Measurements from ENCODE around the gene KRT80.

Gene KRT80

DNA sequence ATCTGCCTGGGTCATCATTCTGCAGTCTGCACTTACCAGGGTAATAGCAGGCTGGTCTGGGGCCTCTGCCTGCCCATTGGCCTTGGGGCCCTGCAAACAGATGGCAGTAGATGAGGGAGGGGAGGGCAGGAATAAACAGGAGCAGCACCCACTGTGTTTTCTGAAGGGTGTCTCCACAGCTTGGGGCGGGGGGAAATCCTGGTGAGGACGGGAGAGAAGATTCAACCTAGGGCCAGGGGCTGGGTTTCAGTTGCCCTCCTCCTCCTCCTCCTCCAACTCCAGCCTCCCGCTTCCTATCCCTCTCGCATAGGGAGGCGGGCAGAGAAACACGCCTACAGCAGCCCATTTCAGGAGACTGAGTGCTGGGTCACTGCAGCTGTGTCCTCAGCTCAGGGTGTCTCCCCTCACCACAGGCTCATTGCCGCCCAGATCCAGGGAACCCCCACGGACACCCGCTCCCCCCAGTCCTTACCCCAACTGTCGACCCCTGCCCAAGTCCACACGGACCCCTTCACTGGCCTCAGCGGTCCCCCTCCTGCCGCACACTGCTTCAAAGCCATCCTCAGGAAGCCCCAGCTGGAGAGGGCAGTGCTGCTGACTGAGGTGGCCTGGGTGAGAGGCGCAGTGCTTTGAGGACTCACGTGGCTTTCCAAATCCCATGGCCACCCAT, 9.1 kb upstream of the KRT80 start:
- DNase-seq (ENCODE audit: insufficient read length, low spot score) (no peak), FAIRE-seq (no peak)

DNA sequence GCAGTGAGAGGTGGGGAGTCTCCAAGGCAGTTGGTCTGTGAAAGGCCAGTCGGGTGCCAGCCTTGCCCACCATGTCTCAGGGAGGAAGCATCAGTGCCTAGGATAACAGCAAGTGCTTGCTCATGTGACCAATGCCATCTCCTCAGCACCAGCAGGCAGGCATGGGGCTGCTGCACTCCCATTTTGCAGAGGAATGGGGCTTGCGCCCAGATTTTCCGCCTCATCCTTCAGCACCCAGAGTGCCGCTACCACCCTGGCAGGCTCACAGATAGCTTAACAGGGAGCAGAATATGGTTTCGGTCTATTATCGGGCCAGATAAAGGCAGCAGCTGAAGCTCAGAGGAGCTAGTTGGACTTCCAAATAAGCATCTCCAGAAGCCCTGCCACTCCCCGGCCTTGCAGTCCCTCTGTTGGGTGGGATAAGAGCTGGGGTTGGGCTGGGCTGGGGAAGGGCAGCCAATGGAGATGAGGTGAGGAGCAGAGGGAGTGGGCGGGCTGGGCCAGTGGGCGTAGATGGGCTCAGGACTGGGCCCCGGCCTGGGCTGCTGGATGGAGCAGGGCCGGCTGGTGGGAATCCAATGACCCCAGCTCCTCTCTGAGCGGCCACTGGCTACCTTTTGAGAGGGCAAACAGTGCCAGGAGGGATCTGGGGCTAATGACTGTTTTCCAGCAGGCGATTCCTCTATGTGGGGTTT, 8.4 kb upstream of the KRT80 start:
- no peak for FAIRE-seq
- no peak for DNase-seq (ENCODE audit: insufficient read length, low spot score)

DNA sequence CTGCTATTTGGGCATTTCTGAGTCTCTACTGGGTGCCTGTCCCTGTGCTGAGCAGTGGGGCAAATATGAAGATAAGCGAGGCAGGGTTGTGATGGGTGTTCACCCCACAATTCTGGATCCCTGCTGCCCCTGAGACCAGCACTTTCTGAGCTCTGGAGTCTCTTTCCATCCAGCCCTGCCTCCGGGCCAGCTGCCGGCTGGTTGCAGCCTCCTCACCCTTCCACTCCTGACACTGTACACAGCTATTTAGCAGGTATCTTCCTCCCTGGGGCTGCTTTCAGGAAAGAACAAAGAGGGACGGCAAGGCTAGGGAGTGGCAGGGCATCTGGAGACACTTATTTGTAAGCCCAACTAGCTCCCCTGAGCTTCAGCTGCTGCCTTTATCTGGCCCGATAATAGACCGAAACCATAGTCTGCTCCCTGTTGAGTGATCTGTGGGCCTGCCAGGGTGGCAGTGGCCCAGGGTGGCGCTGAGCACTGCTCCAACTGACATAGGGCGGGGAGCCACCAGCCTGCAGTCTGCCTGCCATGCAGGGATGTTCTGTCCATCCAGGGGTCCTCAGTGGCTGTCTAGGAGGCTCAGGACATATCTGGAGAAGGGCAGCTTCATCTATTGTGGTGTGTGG, 7.6 kb upstream of the KRT80 start:
- FAIRE-seq: no peak

DNA sequence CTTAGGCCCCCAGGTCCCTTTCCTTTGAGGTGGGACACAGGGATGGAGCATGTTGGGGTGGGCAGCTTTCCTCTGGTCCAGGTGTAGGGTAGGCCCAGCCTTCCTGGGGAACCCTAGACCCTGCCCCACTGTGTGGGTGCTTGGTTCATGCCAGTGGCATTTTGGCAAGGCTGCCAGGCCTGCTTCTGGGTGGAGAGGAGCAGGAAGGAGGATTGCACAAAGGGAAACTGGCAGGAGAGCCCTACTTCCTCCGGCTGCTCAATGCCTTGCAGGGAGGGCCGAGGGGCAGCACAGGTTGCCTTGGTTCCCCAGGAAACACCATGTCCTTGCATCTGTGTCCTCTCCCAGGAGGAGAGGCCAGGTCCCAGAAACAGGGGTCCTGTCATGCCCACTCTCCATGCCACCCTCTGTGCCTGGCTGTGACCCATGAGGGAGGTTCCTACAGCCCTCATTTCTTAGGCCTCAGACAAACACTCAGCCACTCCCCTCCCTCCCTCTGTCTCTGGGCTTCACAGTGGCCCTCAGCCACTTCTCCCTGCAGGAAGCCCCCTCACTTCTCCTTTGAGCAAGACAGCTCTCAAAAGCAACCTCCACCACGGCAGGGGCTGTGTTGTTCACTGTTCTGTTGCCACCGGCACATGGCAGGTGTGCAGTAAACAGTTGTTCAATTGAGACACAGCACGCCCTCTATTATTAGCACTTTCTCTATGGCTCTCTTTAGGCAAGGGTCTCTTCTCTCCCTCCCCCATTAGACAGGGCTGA, 6.8 kb upstream of the KRT80 start:
- FAIRE-seq: no peak
- DNase-seq (ENCODE audit: insufficient read length, low spot score): no peak

More for the DNA sequence above, 7.6 kb upstream of the KRT80 start:
- no peak for DNase-seq (ENCODE audit: insufficient read length, low spot score)

DNA sequence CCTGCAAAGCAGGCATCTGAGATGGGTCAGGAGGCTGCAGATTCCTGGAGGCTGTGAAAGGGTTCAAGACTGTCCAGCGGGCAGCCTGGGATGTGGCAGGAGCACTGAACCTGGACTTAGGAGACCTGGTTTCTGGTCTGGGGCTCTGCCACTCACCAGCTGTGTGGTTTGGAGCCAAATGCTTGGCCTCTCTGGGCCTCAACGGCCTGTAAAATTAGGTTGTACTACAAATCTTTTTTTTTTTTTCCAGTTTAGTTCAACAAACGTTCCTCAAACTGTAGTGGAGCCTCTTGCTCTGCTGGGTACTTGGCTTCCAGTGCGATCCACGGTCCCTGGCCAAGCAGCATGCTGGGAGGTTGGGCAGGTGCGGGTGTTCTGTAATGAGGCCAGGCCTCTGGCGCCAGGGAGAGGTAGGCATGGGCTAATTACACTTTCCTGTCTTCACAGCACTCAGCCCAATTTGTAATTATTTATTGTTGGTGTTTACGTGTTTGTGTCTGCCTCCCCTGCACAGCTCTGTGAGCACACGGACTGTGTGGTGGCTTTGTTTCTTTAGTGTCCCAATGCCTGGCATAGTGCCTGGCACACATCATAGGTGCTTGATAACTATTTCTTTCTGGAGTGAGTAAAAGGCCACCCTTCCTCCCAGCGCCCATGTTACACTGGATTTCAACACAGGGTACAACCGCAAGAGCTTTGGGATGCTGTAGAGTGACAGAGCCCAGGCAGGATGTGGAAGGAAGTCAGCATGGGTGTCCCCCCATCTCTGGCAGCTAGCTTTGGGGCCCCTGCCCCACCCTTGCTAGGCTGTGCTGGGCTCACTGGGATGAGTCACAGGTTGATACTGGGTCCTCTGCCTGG, 5.8 kb upstream of the KRT80 start:
- FAIRE-seq: no peak
- no peak for DNase-seq (ENCODE audit: insufficient read length, low spot score)

DNA sequence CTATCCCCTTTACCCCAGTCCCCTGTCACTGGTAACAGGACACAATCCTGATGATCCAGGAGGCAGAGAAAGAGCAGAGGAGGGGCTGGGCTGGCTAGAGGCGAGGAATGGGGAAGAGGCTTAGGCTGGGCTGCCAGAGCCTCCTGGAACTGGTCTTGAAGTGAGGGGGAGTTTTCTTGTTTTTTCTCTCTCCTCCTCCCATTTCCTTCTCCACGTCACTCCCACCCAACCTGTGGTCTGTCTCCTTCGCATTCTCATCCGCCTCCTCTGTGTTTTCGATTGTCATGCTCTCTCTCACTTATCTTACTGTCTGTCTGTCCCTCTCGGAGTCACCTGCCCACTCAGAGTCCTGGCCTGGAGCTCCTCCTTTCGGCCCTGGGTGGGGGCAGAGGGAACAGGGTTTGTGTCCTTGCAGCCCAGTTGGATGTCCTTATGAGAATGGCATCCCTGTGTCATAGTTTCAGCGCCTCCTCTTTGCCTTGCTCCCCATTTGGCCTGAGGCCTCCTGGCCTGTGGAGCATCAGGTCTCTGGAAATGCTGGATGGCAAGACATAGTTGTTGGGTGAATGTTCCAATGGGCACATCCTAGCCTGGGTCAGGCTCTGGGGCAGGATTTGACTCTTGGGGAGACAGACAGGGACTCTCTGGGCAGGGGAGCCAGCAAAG, 3.4 kb upstream of the KRT80 start:
- FAIRE-seq: peak; percentile 95
- peak; percentile 54 for DNase-seq (ENCODE audit: insufficient read length, low spot score)

DNA sequence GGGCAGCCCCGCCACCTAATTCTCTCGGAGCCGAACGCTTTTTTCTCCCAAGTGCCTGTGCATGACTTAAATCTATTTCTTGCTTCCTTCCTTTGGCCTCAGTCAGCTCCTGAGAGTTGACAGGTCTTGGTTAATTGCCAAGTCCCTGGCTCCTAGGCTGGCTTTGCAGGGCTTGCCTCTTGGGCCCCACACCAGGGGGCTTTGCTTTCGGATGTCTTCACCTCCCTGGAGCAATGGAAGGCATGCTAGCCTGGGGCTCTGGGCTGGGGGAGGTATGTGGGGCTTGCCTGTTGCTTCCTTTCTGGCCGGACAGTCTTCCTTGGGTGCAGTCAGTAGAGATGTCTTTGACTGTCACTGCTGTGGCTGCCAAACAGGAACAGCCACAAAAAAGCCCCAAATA, 2.2 kb upstream of the KRT80 start:
- DNase-seq (ENCODE audit: insufficient read length, low spot score) (peak; percentile 45), FAIRE-seq (no peak)

DNA sequence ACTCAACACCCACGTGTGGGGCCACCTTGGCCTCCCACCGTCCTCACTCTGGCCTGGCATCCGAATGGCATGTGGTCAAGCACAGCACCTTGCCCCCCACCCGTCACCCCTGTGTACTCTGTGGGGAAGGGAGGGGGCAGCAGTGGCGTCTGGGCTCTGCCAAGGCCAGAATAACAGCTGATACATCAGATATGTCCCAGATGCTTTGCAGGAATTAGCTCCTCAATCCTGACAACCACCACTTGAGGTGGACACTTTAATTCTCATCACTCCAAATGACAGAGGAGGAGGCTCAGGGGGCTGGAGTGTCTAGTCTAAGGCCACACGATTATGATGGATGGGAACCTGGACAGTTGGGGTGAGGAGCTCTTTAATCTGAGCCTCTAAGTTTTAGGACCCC, 1.7 kb upstream of the KRT80 start:
- FAIRE-seq: peak; percentile 42
- no peak for DNase-seq (ENCODE audit: insufficient read length, low spot score)

DNA sequence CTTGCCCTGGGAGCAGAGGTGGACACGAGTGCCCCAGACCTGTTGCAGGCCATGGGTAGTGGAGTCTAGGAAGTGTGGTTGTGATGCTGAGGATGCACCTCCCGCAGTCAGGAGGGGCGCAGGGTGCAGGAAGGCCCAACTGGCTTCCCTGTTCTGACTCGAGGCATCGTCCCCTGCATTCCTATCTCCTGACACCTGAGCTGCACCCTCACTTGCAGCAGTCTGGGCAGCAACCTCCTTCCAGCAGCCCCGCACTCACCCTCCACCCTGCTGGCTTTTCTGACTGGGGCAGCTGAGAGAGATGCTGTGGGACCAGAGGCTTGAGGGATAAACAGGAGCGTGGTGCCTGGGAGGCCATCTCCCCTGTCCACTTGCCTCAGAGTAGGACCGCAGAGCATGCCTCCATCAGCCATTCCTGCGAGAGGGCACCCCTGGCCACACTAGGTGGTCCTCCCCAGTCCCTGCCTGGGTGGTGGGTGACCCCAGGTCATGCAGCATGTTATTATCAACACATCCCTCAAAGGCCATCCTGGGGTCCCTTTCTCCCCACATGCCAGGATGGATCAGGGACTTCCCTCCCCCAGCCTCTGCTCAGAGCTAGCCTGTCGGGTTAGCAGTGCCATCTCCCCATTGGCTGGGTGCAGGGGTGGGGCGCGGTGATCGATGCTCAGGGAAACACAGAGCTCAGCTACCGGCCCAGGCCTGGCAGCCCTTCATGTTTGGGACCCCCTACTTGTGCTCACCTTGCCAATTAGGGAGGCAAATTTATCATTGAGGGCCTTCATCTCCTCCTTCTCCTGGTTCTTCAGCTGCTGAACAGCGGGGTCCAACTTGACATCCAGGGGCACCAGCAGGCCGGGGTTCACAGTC, 719 bp downstream of the KRT80 start:
- DNase-seq (ENCODE audit: insufficient read length, low spot score) (no peak), FAIRE-seq (peak; percentile 36)

DNA sequence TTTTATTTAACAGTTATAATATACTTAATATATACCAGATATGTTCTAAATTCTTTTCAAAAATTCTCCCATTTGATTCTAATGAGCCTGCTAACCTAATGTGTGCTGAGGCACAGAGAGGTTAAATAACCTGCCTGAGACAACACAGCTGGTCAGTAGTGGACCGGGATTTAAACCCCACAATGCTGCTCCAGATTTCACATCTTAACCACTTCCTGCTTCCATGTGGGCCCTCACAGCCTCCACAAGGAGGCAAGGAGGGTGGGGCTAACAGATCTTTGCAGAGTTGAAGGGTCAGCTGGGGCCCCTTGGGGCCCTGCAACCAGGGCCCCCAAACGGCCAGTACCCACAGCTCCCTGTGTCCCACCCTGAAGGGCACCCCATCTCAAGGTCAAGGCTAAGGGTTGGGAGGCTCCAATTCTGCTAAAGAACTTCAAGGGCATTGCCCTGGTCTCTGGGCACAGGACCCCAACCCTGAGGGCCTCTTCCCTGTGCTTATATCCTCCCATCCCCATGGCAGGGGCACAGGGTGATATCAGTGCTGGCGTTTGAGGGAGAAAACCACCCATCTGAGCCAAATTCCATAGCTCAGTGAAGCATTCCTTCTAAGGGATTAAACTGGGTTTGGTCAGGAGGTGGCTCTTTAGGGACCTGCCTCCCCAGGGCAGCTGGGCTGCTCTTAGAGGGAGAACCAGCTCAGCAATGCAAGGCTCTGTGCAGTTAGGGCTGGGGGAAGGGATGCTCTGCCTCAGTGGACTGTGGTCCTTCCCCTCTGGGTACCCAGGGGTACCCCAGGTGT, 2.2 kb downstream of the KRT80 start:
- no peak for FAIRE-seq
- peak; percentile 38 for DNase-seq (ENCODE audit: insufficient read length, low spot score)

DNA sequence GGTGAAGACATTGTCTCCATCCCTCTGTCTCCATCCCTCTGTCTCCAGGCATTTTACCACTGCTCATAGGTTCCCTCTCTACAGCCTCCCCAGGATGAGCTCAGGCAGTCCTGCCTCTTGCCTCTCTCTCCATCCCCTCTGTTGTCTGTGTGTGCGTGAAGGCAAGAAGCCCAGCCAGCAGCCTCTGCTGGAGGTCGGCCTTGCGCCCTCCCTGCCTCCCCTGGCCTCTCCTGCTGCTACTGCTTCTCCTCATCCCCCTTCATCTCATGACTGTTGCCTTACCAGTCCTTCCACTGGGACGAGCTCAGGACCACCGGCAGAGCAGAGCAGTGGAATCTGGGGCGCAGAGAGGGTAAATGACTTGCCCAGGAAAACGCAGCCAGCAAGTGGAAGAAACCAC, 3.2 kb downstream of the KRT80 start:
- DNase-seq (ENCODE audit: insufficient read length, low spot score): no peak
- no peak for FAIRE-seq

DNA sequence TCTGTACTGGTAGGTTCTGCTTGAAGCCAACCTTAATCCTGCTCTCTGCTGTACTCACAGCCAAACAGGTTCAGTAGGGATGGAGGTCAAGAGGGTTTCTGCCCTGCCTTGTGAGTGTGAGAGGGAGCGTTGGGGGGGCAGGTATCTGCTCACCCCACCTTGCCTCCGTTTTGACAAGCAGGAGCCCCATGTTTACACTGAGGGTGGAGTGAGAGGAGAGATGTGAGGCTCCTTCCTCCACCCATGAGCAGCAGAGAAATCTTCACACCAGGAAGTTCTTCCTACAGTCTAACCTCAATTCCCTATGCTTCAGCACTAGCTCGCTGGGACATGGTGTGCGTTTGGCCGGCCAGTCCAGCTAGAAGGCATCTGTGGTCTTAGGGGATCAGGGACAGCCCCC, 4.2 kb downstream of the KRT80 start:
- FAIRE-seq: no peak
- DNase-seq (ENCODE audit: insufficient read length, low spot score): no peak

DNA sequence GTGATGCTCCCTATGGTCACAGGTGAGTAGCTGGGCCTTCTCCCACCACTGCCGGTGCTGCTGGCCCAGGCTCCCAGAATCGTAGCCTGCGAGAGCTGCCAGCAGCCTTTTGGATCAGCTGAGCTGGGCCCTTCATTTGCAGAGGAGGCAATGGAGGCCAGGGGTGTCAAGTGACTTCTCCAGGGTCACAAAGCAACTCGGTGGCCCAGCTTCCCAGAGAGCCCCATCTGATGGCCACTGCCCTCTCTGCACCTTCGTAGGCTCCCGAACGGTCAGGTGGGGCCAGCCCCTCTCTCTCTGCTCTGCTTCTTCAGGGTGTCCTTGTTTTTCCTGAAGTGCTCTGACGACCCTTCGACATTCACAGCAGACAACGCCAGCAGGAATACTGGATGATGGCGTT, 4.6 kb downstream of the KRT80 start:
- FAIRE-seq: no peak

DNA sequence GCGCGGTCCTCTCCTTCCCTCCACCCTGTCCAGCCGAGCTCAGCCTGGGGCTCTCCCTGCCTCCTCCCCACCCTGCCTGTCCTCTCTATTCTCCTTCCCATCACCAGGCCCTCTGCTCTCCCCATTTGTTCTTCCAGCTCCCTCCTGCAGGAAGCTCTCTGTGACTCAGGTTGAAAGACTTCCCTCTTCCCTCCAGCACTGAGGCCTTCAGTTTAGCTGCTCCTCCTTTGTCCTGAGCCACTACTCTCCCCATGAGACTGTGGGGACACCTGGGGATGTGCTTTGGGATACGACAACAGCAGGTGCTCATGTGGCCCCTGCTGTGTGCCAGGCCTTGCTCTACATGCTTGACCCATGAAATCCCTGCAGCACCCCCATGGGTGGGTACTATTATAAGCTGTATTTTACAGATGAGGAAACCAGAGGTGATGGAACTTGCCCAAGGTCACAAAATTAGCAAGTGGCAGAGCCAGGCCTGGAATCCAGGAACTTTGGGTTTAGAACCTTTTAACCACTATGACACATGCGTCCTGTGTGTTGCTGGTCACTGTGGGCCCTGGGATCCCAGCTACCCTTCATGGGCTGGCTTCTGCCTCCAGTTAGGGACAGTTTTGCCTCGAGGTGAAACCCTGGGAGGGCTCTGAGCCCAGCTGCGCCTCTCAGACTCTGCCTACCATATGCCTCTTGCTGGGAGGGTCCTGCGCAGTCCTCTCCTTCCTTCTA, 5.5 kb downstream of the KRT80 start:
- FAIRE-seq (no peak), DNase-seq (ENCODE audit: insufficient read length, low spot score) (no peak)

More for the DNA sequence above, 4.6 kb downstream of the KRT80 start:
- DNase-seq (ENCODE audit: insufficient read length, low spot score): no peak

DNA sequence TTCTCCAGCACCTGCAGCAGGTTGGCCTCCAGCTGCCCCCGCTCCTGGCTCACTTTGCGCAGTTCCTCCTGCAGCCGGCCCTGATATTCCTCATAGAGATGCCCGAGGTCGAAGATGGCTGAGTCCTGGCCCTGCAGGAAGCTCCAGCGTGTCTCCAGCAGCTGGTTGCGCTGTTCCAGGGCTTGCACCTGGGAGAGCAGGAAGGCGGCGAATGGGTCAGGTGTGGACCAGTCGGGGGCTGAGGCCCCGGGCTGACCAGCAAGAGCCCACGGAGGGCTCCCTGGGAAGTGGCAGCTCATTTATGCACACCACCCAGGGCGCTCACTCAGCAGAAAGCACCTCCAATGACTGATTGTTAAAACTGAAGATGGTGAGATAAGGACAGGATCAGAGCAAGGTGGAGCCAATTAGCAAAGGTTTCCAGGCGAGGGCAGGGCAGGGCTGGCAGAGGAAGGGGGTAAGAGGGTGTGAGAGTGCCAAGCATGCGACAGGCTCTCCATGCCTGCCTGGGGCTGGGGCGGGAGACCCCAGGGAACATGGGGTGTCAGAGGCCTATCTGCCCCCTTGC, 6.3 kb downstream of the KRT80 start:
- no peak for FAIRE-seq

DNA sequence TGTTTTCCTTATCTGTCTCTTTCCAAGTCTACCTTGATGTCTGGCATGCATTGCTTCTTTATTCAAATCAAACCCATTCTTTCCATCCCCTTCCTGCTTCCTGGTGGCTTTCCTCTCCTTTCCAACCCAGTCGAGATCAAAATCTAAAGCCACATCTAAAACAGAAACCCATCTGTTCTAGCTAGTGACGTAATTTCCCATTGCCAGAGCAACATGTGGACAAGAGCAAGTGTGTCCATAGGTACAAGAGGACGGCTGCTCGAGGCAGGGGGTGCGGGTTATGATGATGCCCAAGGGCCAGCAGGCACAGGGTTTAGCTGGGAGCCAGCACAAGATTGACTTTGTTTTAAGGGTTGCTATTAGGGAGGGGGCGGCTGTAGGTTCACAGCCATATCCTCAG, 7.0 kb downstream of the KRT80 start:
- no peak for DNase-seq (ENCODE audit: insufficient read length, low spot score)
- FAIRE-seq: no peak

More for the DNA sequence above, 6.3 kb downstream of the KRT80 start:
- DNase-seq (ENCODE audit: insufficient read length, low spot score): no peak

DNA sequence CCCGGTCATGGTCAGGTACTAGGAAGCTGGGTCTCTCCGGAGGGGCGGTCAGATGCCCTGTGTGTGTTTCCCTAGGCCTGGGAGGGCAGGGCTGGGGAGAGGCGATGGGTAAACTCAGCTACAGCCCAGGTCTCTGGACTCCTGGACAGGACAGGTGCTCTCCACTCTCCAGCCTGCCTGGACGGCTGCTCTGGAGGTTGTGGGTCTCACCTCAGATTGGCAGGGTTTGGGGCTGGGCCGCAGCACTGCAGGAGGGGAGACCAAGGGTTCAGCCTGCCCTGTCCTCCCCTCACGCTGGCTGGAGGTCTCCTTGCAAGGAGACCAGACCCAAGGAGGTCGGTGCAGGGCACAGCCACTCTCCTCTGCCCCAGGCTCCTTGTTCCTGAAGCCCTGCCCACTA, 7.8 kb downstream of the KRT80 start:
- no peak for FAIRE-seq
- DNase-seq (ENCODE audit: insufficient read length, low spot score): no peak

Measured in HTR-8/SVneo (cell line).